Activated CD8-positive, alpha-beta memory T cell treated with anti-CD3 and anti-CD28 coated beads, Interleukin-2, amount 50 U/mL, for 24 hours (primary cell): ENCODE measurements around the gene TIFAB.

ENCODE experiments used
- DNase-seq: peaks from one replicate; pipeline ENCODE4 v3.0.0-alpha.2; 2020; ENCODE audit errors: extremely low read depth

The TIFAB gene

GRCh38 chr5:135442431-135443160 is 9.6 kb downstream of the TIFAB start:
- DNase-seq = no peak

GRCh38 chr5:135441919-135442318 is 10.2 kb downstream of the TIFAB start:
- no peak for DNase-seq

- no peak for DNase-seq
These were observed 10.8 kb downstream of the TIFAB start for GRCh38 chr5:135441350-135441831.

GRCh38 chr5:135440916-135441315 is 11.2 kb downstream of the TIFAB start:
- no peak for DNase-seq

GRCh38 chr5:135439231-135440205 is 12.6 kb downstream of the TIFAB start:
- no peak for DNase-seq

- no peak for DNase-seq
These were observed 13.4 kb downstream of the TIFAB start for GRCh38 chr5:135438636-135439221.

- no peak for DNase-seq
These were observed 14.2 kb downstream of the TIFAB start for GRCh38 chr5:135437796-135438560.

- DNase-seq = no peak
These were observed 14.7 kb downstream of the TIFAB start for GRCh38 chr5:135437422-135437795.

GRCh38 chr5:135436951-135437418 is 15.2 kb downstream of the TIFAB start:
- no peak for DNase-seq

GRCh38 chr5:135435467-135436330 is 16.5 kb downstream of the TIFAB start:
- DNase-seq = no peak

- no peak for DNase-seq
These were observed 17.3 kb downstream of the TIFAB start for GRCh38 chr5:135434591-135435466.

- no peak for DNase-seq
These were observed 18.3 kb downstream of the TIFAB start for GRCh38 chr5:135433681-135434426.

- DNase-seq = no peak
These were observed 20.0 kb downstream of the TIFAB start for GRCh38 chr5:135432113-135432512.

GRCh38 chr5:135430135-135430437 is 22.1 kb downstream of the TIFAB start:
- no peak for DNase-seq

GRCh38 chr5:135429301-135430134 is 22.6 kb downstream of the TIFAB start:
- no peak for DNase-seq

GRCh38 chr5:135428586-135428985 is 23.6 kb downstream of the TIFAB start:
- no peak for DNase-seq

- no peak for DNase-seq
These were observed 25.8 kb downstream of the TIFAB start for GRCh38 chr5:135426102-135427082.
